Forelimb muscle (tissue), 1 donor: ENCODE results near the gene DOCK10. TPM values are rescaled to one million over a fixed set of nuclear protein-coding genes. Genes with fewer than 3 reads are reported as not detected.
A peak's percentile ranks its signal among the peaks of the same experiment; 100 is the strongest.
"Not testable (repeated sequence)": the region's sequence is repeated elsewhere in the genome, so short reads cannot be mapped to it uniquely, and the experiment has no call there.

Source experiments
- DNase-seq: peaks from one replicate; pipeline ENCODE4 v3.0.0-alpha.2; 2013; ENCODE audit warnings: low read depth
- polyA plus RNA-seq: library from polyadenylated mRNA; unstranded; fragments of 120-200 nt; gene quantifications from one replicate; pipeline ENCODE4 v1.2.1, GENCODE V29; 2013; ENCODE audit not compliant: insufficient read length

The DOCK10 gene
- polyA plus RNA-seq, 1 donor, result 16.3 TPM

- DNase-seq, result no peak
Observed at GRCh38 chr2:224947566-224947965, 94.7 kb downstream of the DOCK10 start.

- no peak for DNase-seq
Observed at GRCh38 chr2:224946895-224947294, 95.4 kb downstream of the DOCK10 start.

GRCh38 chr2:224944707-224945547, 97.3 kb downstream of the DOCK10 start:
- no peak for DNase-seq

- DNase-seq, result not testable (repeated sequence)
Observed at GRCh38 chr2:224943601-224944041, 98.6 kb downstream of the DOCK10 start.

- DNase-seq, result no peak
Observed at GRCh38 chr2:224941960-224942359, 100.3 kb downstream of the DOCK10 start.

GRCh38 chr2:224940618-224941017, 101.7 kb downstream of the DOCK10 start:
- DNase-seq, result no peak

GRCh38 chr2:224938651-224939182, 103.6 kb downstream of the DOCK10 start:
- no peak for DNase-seq

GRCh38 chr2:224937887-224938286, 104.4 kb downstream of the DOCK10 start:
- DNase-seq, result no peak

GRCh38 chr2:224934526-224935188, 107.6 kb downstream of the DOCK10 start:
- peak; percentile 60 for DNase-seq

- DNase-seq, result no peak
Observed at GRCh38 chr2:224933431-224933830, 108.8 kb downstream of the DOCK10 start.

GRCh38 chr2:224932522-224932921, 109.7 kb downstream of the DOCK10 start:
- no peak for DNase-seq

- DNase-seq, result no peak
Observed at GRCh38 chr2:224931956-224932355, 110.3 kb downstream of the DOCK10 start.

GRCh38 chr2:224930990-224931389, 111.3 kb downstream of the DOCK10 start:
- DNase-seq, result no peak

- no peak for DNase-seq
Observed at GRCh38 chr2:224930124-224930523, 112.1 kb downstream of the DOCK10 start.

GRCh38 chr2:224929512-224929911, 112.8 kb downstream of the DOCK10 start:
- DNase-seq, result no peak

GRCh38 chr2:224927646-224928173, 114.6 kb downstream of the DOCK10 start:
- no peak for DNase-seq

- no peak for DNase-seq
Observed at GRCh38 chr2:224927011-224927410, 115.3 kb downstream of the DOCK10 start.

- DNase-seq, result no peak
Observed at GRCh38 chr2:224925810-224926100, 116.5 kb downstream of the DOCK10 start.

GRCh38 chr2:224925061-224925809, 117.0 kb downstream of the DOCK10 start:
- DNase-seq, result no peak

GRCh38 chr2:224924631-224925030, 117.6 kb downstream of the DOCK10 start:
- DNase-seq, result no peak

GRCh38 chr2:224922142-224922727, 120.0 kb downstream of the DOCK10 start:
- no peak for DNase-seq
